Left renal pelvis (tissue), 4 donors: ENCODE measurements around the gene PDE4C. TPM values are rescaled to one million over a fixed set of nuclear protein-coding genes. Genes with fewer than 3 reads are reported as not detected.

Experiments
- DNase-seq, 4 donors: peaks; one replicate each; pipeline ENCODE4 v3.0.0-alpha.2; 2013; ENCODE audit warnings: low read depth in 4 of 4, low spot score in 3 of 4
- polyA plus RNA-seq, 4 donors: library from polyadenylated mRNA; unstranded; fragments of 120-200 nt; gene quantifications; one replicate each; pipeline ENCODE4 v1.2.1, GENCODE V29; 2013; ENCODE audit not compliant: insufficient read length in 4 of 4

The PDE4C gene
- polyA plus RNA-seq, 4 donors, result 0.25 to 1.4 (median 0.68) TPM

DNA sequence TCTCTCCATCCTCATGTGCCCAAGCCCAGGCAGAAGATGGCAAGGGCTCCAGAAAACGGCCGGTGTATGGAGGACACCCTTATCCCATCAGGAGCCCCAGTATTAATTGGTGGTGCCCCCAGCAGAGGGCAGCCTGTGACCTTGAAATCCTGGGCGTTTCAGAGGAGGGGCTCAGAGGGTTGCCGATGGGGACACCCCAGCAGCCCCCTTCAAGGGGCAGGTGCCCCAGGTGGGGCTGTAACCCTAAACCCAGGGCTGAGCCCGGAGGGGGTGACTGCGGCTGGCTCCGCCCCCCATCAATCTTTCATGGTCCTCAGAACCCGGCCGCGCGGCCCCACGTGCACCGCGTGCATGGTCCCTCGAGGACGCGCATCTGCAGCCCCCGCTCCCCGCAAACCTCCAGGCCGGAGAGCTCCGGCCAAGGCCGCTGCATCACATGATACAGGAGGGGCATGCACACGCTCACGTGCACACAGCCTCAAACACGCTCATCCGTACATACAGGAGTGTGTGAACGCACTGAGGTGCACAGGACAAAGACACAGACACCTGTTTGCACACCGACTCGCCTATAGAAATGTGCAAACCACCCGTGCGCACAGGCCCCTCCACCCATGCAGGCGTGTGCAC lies 23.3 kb downstream of the PDE4C start:
- no peak for DNase-seq

DNA sequence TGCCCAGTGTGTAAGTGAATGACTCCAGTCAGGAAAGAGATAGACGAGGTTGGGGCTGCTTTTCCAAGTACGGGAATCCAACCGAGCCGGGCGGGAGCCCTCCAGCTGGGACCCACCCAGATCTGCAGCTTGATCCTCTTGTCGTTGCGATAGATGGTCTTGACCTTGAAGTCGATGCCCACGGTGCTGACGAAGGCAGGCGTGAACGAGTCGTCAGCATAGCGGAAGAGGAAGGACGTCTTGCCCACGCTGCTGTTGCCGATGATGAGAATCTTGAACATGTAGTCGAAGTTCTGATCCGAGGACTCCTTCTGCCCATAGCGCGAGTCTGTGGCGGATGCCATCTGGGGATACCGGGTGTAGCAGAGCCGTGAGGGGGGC lies 23.9 kb downstream of the PDE4C start:
- DNase-seq, result no peak

DNA sequence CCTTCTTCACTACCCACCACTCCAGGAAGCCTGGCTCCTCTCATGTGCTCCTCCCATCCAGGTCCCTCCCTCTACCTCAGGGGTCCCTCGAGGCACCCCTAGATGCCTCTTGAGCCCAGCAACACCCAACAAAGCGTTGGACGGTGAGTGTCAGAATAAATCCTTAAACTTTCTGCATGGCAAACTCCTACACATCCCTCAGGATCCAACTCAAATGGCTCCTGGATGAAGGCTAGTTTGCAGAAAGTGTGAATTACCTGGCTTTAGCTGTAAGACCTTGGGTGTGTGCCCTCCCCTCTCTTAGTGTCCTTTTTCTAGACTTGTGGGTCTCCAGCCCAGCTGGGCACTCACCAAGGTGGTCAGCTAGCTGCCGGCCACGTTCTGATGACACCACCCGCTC lies 27.9 kb downstream of the PDE4C start:
- DNase-seq, result no peak

GRCh38 chr19:18197941-18198340 lies 28.3 kb downstream of the PDE4C start:
- DNase-seq, result no peak

DNA sequence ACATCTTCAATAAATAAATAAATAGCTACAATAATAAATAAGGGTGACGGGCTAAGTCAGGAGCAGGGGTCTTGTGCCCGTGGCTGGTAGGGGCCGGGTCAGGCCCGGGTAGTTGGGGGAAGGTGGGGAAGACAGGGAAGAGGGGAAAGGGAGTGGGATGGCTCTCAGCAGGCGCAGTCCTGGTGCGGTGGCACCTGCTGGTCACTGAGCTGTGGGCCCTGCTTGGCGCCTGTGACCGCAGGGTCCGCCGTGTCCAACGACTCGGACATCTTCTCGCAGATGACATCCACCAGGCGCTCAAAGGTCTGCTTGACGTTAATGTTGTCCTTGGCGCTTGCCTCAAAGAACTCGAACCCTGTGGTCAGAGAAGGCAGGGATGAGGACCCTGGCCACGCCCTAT lies 28.9 kb downstream of the PDE4C start:
- no peak for DNase-seq

GRCh38 chr19:18196511-18196845 lies 29.8 kb downstream of the PDE4C start:
- DNase-seq, result no peak

- DNase-seq, result no peak
Measured at GRCh38 chr19:18194554-18195238, 31.5 kb downstream of the PDE4C start.

DNA sequence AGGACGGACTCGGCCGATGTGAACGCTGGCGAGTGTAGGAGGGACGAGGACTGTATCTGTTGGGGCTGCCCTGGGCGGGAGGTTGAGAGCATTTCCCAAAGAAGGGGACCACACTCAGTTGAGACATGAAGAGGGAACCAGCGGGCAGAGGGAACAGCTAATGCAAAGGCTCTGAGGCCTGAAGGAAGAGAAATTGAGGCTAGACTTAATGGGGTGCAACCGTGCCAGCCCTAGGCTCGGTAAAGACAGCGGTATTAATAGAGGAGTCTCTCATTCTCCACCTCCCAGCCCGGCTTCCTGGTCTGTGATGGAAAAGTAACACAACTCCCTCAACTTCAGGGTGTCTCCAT lies 32.1 kb downstream of the PDE4C start:
- DNase-seq, result no peak

DNA sequence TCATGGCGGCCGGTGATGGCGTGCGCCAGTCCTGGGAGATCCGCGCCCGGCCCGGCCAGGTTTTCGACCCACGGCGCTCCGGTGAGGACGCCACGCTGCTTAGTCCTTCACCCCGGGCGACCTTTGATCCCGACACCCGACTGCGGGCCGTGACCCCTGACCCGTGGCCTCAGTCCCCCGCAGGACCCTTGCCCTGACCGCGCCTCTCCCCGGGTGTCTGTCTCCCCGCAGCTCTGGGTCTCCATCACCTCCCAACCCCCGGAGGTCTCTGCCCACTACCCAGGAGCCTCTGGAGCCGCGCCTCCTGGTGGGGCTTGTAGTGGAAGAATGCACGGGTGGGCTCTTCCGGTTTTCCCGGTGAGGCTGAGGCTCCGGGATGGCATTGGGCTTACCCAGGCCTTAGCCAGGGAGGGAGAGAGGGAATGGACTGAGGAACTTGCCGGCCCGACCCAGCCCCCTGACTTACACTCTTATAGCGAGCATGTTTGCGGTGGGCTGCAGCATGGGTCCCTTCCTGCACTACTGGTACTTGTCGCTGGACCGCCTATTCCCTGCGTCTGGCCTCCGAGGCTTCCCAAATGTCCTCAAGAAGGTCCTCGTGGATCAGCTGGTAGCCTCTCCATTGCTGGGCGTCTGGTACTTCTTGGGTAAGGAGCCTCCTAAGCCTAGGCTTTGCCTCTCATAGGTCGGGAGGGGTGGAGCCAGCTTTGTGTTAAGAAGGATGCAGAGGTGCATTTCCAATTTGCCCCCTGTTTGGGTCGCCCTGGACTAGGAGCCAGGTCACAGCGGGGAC lies 32.7 kb downstream of the PDE4C start:
- DNase-seq, result no peak

DNA sequence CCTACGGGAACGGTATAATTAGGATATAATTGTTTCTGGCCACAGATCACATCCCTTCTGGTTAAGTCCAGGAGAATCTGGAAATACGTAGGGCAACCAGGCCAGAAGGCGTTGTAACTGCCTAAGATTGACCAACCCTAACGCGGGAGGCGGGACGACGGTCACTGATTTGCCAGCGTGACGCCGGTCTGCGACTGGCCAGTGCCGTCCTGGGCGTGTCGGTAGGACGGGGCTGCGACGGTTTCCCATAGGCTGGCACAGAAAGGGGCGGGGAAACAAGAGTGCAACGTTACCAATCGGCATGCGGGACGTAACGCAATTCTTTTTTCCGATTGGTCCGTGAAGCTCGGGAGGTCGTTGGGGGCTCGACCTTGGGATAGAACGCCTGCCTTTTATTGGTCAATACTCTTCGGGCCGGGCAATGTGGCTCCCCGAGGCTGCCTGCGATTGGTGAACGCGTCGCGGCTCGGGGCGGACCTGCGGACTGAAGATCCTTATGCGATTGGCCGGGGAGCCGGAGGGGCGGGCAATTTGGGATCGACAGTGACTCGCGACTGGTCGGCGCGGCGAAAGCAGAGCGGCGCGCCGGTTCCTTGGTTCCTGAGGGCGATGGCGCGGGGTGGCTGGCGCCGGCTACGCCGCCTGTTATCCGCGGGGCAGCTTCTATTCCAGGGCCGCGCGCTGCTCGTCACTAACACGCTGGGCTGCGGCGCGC lies 33.4 kb downstream of the PDE4C start, which contains the start of gene MPV17L2:
TSS of gene MPV17L2 (plus strand) at position 546 of the 715 bp plus-strand sequence. CDS start at position 610, 64 bp downstream.
- DNase-seq, result peak; percentile 99 to 100 (median 100)

DNA sequence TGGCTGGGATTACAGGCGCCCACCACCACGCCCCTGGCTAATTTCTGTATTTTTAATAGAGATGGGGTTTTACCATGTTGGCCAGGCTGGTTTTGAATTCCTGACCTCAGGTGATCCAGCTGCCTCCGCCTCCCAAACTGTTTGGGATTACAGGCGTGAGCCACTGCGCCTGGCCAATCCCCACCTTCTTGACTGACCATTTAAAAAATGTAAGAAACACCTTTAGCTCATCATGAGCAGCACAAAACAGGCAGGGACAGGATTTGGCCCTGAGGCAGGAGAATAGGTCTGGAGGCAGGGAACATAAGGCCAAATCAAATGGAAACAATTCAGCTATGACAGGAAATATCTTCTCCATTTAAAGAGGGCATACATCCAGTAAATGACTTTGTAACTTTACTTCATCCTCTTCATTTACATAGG lies 34.6 kb downstream of the PDE4C start:
- no peak for DNase-seq

DNA sequence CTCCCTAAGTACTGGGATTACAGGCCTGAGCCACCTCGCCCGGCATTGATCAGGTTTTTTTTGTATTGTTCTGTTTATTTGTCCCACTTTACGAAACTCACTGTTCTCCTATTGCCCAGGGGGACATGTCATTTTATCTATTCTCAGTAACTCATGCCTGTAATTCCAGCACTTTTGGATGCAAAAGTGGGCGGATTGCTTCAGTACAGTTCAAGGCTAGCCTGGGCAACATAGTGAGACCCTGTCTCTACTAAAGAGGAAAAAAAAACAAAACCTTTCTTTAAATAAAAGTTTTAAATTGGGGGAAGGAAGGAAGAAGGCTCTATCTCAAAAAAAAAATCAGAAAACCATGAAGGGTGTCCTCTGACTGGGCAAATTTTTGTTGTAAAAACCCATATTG lies 36.0 kb downstream of the PDE4C start:
- no peak for DNase-seq

- no peak for DNase-seq
Measured at GRCh38 chr19:18185538-18185937, 40.7 kb downstream of the PDE4C start.

- DNase-seq, result no peak
Measured at GRCh38 chr19:18183529-18183928, 42.7 kb downstream of the PDE4C start.

GRCh38 chr19:18179957-18180356 lies 46.3 kb downstream of the PDE4C start:
- DNase-seq, result no peak

DNA sequence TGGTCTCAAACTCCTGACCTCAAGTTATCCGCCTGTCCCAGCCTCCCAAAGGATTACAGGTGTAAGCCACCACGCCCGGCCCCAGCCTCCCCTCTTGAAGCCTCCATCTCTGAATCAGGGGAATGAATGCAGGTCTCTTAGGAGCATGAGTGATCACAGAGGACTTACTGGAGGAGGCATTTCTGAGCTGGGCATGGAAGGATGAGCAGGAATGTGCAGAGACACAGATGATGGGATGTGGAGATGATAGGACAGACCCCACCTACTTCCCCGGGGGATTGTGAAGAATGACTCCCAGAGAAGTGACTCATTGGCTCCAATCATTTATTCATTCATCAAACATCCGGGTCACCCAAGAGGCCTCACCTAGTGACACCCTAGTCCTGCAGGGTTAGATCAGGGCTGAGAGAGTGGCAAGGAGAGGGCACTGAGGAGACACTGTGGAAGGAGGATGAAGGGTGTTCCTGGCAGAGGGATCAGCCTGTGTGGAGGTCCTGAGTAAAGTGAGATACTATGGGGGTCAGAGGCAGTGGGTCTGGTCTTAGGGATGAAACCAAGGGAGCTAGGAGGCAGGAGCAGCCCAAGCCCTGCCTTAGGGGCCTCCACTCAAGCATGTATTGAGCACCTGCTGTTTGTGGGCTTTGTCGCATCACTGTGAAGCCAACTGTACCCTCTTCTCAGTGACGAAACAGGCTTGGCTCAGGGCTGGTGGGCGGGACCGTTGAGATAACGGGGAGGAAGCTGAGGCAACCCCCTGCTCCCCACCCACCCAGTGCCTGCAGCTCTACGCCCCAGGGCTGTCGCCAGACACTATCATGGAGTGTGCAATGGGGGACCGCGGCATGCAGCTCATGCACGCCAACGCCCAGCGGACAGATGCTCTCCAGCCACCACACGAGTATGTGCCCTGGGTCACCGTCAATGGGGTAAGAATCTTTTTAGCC lies 49.6 kb downstream of the PDE4C start:
- no peak for DNase-seq

DNA sequence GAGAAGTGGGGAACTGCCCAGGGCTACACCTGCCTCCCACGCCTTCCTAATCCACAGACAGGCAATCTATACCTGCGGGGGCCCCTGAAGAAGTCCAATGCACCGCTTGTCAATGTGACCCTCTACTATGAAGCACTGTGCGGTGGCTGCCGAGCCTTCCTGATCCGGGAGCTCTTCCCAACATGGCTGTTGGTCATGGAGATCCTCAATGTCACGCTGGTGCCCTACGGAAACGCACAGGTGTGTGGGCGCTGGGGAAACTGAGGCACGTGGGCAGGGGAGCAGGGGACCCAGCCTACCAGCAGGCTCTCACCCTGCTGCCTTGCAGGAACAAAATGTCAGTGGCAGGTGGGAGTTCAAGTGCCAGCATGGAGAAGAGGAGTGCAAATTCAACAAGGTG lies 51.3 kb downstream of the PDE4C start:
- no peak for DNase-seq
